HG03064 (cell line): Measurements from ENCODE around the gene HEMK1.
A peak's percentile ranks its signal among the peaks of the same experiment; 100 is the strongest.

ENCODE experiments used
- ATAC-seq: cut with Tn5 transposase; IDR thresholded peaks from one replicate; pipeline ENCODE4 v1.9.1; 2021; ENCODE audit warnings: low read depth; ENCODE audit not compliant: unreplicated experiment

The HEMK1 gene

GRCh38 chr3:50611464-50612233 lies 42.3 kb downstream of the HEMK1 start, which contains the start of gene CISH:
Gene CISH, minus strand, starts transcription at chr3:50611774. Its CDS starts 124 bp downstream, at chr3:50611650.
- ATAC-seq, result peak; percentile 73

- ATAC-seq, result no peak
Measured at GRCh38 chr3:50612234-50612882, 43.0 kb downstream of the HEMK1 start.

- ATAC-seq, result no peak
Measured at GRCh38 chr3:50612970-50613846, 43.9 kb downstream of the HEMK1 start.

GRCh38 chr3:50615190-50615589 lies 45.9 kb downstream of the HEMK1 start:
- ATAC-seq, result no peak

- no peak for ATAC-seq
Measured at GRCh38 chr3:50616003-50616769, 46.9 kb downstream of the HEMK1 start.

- ATAC-seq, result peak; percentile 51
Measured at GRCh38 chr3:50616770-50617095, 47.4 kb downstream of the HEMK1 start.

- ATAC-seq, result peak; percentile 18
Measured at GRCh38 chr3:50617096-50617791, 47.9 kb downstream of the HEMK1 start, which contains the start of gene MAPKAPK3. Gene MAPKAPK3, plus strand, starts transcription at chr3:50617151. Its CDS starts 415 bp downstream, at chr3:50617566.

GRCh38 chr3:50617911-50618481 lies 48.7 kb downstream of the HEMK1 start:
- ATAC-seq, result no peak

GRCh38 chr3:50620420-50620819 lies 51.1 kb downstream of the HEMK1 start:
- ATAC-seq, result no peak

GRCh38 chr3:50620820-50621219 lies 51.5 kb downstream of the HEMK1 start:
- ATAC-seq, result no peak

GRCh38 chr3:50622881-50623280 lies 53.6 kb downstream of the HEMK1 start:
- no peak for ATAC-seq

GRCh38 chr3:50623840-50624474 lies 54.6 kb downstream of the HEMK1 start:
- ATAC-seq, result peak; percentile 56

- no peak for ATAC-seq
Measured at GRCh38 chr3:50624634-50625033, 55.3 kb downstream of the HEMK1 start.

- no peak for ATAC-seq
Measured at GRCh38 chr3:50625231-50626182, 56.2 kb downstream of the HEMK1 start.

- ATAC-seq, result no peak
Measured at GRCh38 chr3:50626401-50626800, 57.1 kb downstream of the HEMK1 start.

- no peak for ATAC-seq
Measured at GRCh38 chr3:50627407-50628051, 58.2 kb downstream of the HEMK1 start.

- no peak for ATAC-seq
Measured at GRCh38 chr3:50628601-50629000, 59.3 kb downstream of the HEMK1 start.
